Activated naive CD4-positive, alpha-beta T cell treated with anti-CD3 and anti-CD28 coated beads, Interleukin-2, amount 50 U/mL, for 24 hours (primary cell): ENCODE data around the gene PAX5.

Experiments
- H3K27ac Mint-ChIP-seq: one replicate; pipeline ENCODE4 v1.8.0; 2021; ENCODE audit warnings: mild to moderate bottlenecking, mixed read lengths
- H3K27me3 Mint-ChIP-seq: one replicate; pipeline ENCODE4 v1.8.0; 2021; ENCODE audit warnings: mixed read lengths
- H3K36me3 Mint-ChIP-seq: one replicate; pipeline ENCODE4 v1.8.0; 2021; ENCODE audit warnings: mixed read lengths
- H3K4me1 Mint-ChIP-seq: one replicate; pipeline ENCODE4 v1.8.0; 2021; ENCODE audit warnings: mixed read lengths
- H3K4me3 Mint-ChIP-seq: one replicate; pipeline ENCODE4 v1.8.0; 2021; ENCODE audit warnings: mild to moderate bottlenecking, mixed read lengths
- H3K9me3 Mint-ChIP-seq: one replicate; pipeline ENCODE4 v1.8.0; 2021; ENCODE audit warnings: mixed read lengths

Gene PAX5

DNA sequence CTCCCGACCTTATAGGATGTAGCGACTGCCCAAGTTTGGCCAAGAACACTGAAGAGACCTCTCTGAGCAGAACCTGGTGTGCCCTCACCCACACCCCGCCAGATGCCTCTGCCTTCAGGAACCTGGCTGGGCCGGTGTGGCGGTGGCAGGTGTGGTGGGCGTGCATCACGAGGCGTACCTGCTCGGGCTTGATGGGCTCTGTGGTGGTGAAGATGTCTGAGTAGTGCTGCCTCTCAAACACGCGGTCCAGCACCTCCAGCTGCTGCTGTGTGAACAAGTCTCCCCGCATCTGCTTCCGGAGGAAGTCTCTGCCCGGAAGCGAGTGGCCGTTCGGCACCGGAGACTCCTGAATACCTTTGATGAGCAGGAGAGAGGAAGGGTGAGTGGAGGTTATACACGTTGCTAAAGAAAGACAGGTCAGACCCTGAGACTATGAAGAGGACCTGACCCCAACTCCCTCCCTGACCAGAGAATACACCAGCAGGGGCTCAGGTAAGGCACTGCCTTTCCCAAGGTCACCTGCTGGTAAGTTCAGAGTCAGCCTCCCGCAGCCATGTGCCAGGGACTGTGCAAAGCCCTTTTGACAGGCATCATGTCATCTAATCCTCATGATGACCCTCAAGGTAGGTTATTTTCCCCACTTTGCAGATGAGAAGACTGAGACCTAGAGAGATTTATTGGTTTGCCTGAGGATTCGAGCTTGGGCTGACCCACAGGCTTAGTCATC, 67.5 kb downstream of the PAX5 start:
- no peaks in the 10 kb centered on the region for H3K9me3 Mint-ChIP-seq
- H3K4me3 Mint-ChIP-seq: no peak overlapping the region
- H3K4me1 Mint-ChIP-seq: no peaks in the 10 kb centered on the region
- H3K27ac Mint-ChIP-seq: no peak overlapping the region
- no peaks in the 10 kb centered on the region for H3K36me3 Mint-ChIP-seq
- H3K27me3 Mint-ChIP-seq: no peaks in the 10 kb centered on the region

DNA sequence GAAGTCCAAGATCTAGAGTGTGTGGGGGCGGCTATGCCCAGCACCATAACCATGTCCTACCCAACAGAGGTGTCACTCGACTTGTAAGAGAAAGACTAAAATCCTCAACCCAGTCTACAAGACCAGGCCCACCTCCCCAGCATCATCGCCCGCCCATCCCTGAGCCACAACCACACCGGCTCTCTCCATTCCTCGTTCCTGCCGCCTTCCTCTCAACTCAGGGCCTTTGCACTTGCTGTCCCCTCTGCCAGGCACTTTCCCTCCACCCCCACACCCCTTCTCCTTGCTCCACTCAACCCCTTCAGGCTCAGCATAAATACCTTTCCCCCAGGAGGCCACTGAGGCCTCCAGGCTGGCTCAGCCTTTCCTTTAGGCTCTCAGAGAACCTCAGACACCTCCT, 69.3 kb downstream of the PAX5 start:
- H3K4me3 Mint-ChIP-seq: no peak overlapping the region
- no peaks in the 10 kb centered on the region for H3K4me1 Mint-ChIP-seq
- no peaks in the 10 kb centered on the region for H3K9me3 Mint-ChIP-seq
- H3K27ac Mint-ChIP-seq: no peak overlapping the region
- no peaks in the 10 kb centered on the region for H3K36me3 Mint-ChIP-seq
- H3K27me3 Mint-ChIP-seq: peaks cover 5% of the 10 kb centered on the region

DNA sequence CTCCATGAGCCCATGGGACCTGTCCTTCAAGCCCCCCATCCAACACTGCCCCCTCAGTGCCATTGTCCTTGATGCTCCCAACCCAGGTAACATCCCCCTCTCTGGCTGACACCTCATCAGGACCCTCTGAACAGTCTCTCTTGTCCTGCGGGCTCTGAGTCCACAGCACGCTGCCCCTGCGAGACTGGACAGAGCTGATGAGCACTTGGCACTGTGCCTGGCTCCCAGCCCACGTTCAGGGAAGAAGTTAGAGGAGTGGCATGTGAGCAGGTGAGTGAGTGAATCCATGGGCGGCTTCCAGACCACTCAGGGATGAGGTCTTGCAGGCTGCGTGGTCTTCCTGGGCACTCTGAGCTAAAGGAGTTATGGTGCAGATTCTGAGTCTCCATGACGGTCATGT, 70.7 kb downstream of the PAX5 start:
- Mint-ChIP-seq H3K36me3 (no peaks in the 10 kb centered on the region), H3K9me3 (no peaks in the 10 kb centered on the region), H3K27me3 (peaks cover 8% of the 10 kb centered on the region), H3K4me3 (no peak overlapping the region), H3K27ac (no peak overlapping the region), H3K4me1 (no peaks in the 10 kb centered on the region)

DNA sequence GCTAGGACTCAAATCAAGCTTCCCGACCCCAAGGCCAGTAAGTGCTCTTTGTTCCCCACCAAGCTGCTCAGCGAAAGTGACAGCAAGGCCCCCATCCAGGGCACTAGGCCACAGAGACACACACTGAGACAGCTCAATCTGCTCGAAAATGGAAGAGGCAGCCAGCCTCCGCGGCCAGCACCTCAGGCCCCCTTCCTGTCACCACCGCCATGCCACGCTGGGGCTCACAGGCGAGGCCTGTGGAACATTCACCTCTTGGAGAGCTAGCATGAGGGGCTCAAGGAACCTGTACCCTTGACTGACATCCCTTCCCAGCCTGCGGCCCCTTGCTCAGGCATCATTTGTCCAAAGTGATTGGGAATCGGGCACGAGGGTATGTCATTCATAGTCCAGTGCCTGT, 71.4 kb downstream of the PAX5 start:
- Mint-ChIP-seq H3K4me1 (no peaks in the 10 kb centered on the region), H3K27me3 (peaks cover 9% of the 10 kb centered on the region), H3K9me3 (no peaks in the 10 kb centered on the region), H3K36me3 (no peaks in the 10 kb centered on the region), H3K4me3 (no peak overlapping the region), H3K27ac (no peak overlapping the region)

DNA sequence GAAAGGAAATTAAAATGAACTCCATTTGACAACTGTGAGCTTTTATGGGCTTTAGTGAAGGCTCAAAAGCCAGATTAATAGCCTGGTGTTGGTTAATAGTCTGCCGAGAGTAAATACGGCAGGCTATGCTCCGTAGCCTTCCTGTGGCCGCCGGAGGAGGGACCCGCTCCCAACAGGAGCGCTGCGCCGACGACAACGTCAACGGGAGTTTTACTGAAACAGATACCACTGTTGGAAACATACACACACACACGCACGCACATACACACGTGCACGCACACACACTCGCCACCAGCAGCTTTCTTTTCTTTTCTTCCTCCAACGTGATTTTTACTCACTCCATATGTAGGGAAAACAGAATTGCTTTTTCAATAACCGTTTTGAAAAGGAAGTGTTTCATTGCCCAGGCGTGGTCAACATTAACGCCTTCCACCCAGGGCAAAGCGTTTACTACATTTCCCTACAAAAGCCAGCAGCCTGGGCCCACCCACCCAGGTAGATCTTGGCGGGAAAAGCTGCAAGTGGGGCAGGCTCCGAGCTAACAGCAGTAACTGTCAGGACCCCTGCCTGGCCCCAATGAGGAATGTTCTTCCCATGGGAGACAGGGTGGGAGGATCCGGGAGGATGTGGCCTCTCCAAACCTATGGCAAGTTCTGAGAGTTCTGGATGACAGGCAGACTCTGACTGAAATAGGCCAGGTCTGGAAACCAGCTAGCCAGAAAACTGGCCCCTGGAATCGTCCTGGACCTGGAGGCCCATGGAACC, 72.3 kb downstream of the PAX5 start:
- H3K36me3 Mint-ChIP-seq: no peaks in the 10 kb centered on the region
- H3K27me3 Mint-ChIP-seq: peaks cover 14% of the 10 kb centered on the region
- H3K4me3 Mint-ChIP-seq: no peak overlapping the region

DNA sequence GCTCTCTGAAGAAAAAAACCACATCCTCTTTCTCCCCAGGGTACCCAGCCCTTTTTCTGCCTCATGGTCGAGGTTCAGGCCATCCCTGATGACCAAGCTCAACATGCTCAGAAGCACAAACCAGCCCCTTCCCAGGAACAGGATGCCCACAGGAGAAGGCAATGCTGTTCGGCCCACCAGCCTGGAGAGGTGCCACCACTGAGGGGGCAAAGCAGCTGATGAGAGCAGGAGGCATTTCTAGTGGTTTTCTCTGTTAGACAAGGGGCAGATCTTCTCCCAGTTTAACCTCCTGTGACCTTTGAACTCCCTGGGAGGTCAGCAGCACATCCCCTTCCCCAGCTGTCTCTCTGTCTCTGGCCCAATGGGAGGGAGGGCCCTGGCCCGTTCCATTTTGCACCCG, 73.0 kb downstream of the PAX5 start:
- Mint-ChIP-seq H3K27ac (no peak overlapping the region), H3K9me3 (no peaks in the 10 kb centered on the region), H3K27me3 (peaks cover 17% of the 10 kb centered on the region), H3K4me1 (no peaks in the 10 kb centered on the region), H3K4me3 (no peak overlapping the region), H3K36me3 (no peaks in the 10 kb centered on the region)

More for the DNA sequence above, 72.3 kb downstream of the PAX5 start:
- H3K9me3 Mint-ChIP-seq: no peaks in the 10 kb centered on the region
- no peak overlapping the region for H3K27ac Mint-ChIP-seq
- H3K4me1 Mint-ChIP-seq: no peaks in the 10 kb centered on the region

DNA sequence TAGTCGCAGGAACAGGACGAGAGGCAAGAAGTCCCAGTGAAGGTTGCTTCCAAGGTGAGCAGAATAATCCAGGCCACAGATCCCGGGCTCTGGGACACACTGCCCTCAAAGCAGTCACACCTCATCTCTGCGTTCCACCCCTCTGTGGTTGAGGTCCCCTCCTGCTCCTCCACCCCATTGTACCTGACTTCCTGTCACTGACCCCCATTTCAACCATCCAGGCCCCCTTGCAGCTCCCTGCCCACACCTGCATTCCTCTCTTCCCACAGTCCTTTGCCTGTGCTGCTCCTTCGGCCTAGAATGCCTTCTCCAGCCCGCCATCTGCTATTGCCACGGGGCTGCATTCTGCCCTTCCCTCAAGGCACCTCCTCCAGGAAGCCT, 73.5 kb downstream of the PAX5 start:
- H3K27ac Mint-ChIP-seq: no peak overlapping the region
- H3K36me3 Mint-ChIP-seq: no peaks in the 10 kb centered on the region
- H3K9me3 Mint-ChIP-seq: no peaks in the 10 kb centered on the region
- peaks cover 17% of the 10 kb centered on the region for H3K27me3 Mint-ChIP-seq
- no peaks in the 10 kb centered on the region for H3K4me1 Mint-ChIP-seq
- H3K4me3 Mint-ChIP-seq: no peak overlapping the region

DNA sequence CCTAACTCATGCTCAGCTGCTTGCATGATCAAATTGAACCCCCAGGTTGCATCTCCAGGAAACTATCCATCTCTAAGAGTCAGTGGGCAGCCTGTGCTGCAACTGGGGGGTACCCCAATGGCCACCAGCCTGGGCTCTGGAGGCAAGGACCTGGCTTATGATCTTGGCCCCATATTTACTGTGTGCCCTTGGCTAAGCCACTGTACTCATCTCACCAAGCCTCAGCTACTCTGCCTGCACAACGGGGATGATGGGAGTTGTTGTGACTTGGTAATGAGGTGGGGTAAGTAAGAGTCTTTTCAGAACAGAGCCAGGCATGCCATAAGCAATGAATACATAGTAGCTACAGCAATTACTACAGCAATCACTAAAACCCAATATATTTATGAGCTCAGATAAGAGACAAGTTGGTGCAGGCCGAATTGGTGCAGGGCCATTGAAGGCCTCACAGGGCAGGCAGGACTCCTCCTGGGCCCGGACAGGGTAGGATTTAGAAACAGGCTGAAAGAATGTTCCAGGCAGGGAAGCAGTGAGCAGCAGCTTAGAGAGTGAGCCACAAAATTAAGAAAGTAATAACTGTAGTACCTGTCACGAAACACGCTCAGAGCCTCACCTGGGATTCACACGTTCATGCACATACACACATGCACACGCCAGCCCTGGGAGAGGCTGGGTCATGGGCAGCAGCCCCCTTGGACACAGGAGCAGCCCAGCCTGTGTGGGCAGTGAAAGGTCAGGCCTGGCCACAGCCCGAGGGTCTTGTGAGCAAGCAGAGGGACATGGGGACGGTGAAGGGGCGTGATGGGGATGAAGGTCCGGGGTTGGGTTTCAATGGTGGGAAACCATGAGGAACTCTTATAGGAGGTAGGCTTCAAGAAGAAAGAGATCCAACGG, 74.1 kb downstream of the PAX5 start:
- peaks cover 19% of the 10 kb centered on the region for H3K27me3 Mint-ChIP-seq
- no peak overlapping the region for H3K4me3 Mint-ChIP-seq
- no peaks in the 10 kb centered on the region for H3K36me3 Mint-ChIP-seq
- peaks cover 2% of the 10 kb centered on the region for H3K9me3 Mint-ChIP-seq
- no peak overlapping the region for H3K27ac Mint-ChIP-seq
- H3K4me1 Mint-ChIP-seq: no peaks in the 10 kb centered on the region

DNA sequence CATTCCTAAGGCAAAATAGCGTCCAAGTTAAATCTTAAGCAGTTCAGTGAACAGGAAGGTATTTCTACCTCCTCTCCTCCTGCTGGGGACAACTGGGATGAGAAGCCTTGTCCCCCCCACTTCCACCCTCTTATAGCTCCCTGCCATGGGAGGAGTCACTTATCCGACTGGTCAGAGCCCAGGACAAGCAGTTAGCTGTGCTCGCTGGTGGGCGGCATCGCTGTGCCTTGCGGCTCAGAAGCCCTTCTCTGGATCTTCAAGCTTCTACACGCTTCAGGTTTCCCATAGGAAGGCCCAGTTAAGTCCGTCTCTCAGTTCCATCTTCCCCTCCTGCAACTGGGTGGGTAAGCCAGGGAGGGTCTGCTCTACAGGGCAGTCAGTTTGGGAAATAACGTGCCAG, 77.2 kb downstream of the PAX5 start:
- Mint-ChIP-seq H3K27ac (no peak overlapping the region), H3K36me3 (peaks cover 1% of the 10 kb centered on the region), H3K27me3 (peaks cover 28% of the 10 kb centered on the region), H3K4me3 (no peak overlapping the region), H3K9me3 (peaks cover 11% of the 10 kb centered on the region), H3K4me1 (no peaks in the 10 kb centered on the region)

DNA sequence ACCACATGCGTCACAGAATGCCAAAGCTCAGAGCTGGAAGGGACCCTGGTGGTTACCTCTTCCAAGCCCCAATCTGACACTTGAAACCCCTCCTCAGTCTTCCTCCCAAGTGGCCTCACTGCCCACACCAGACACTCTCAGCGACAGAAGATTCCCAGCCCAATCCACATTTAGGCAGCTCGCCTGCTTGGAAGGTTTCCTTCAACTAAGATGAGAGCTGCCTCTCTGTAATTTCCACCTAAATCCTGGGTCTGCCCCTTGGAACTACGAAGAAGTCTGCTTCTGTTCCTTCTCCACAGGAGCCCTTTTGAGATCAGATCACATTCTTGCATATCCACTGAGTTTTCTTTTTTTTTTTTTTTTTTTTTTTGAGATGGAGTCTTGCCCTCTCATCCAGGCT, 83.7 kb downstream of the PAX5 start:
- peaks cover 1% of the 10 kb centered on the region for H3K36me3 Mint-ChIP-seq
- no peak overlapping the region for H3K4me3 Mint-ChIP-seq
- H3K9me3 Mint-ChIP-seq: peaks cover 11% of the 10 kb centered on the region
- H3K4me1 Mint-ChIP-seq: no peaks in the 10 kb centered on the region
- H3K27ac Mint-ChIP-seq: no peak overlapping the region
- peaks cover 12% of the 10 kb centered on the region for H3K27me3 Mint-ChIP-seq

DNA sequence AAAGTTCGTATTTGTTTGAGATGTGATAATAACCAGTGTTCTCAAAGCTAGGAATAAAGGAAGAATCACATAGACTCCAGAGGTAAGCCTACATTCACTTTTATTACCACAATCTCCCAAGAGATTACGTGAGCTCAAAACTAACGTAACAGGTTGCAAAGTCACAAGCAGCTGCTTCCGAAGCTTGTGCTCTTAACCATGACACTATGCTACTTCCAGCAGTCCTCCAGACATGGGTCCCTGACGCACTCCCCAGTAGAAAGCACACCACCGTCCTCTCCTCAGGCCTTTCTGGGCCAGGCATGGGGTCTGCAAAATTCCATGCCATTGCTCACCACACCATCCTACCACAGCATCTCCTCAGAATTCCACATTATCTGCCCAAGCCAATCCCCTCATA, 84.6 kb downstream of the PAX5 start:
- Mint-ChIP-seq H3K4me1 (no peaks in the 10 kb centered on the region), H3K36me3 (peaks cover under 1% of the 10 kb centered on the region), H3K9me3 (peaks cover 5% of the 10 kb centered on the region), H3K27ac (no peak overlapping the region), H3K27me3 (peaks cover 7% of the 10 kb centered on the region), H3K4me3 (no peak overlapping the region)

DNA sequence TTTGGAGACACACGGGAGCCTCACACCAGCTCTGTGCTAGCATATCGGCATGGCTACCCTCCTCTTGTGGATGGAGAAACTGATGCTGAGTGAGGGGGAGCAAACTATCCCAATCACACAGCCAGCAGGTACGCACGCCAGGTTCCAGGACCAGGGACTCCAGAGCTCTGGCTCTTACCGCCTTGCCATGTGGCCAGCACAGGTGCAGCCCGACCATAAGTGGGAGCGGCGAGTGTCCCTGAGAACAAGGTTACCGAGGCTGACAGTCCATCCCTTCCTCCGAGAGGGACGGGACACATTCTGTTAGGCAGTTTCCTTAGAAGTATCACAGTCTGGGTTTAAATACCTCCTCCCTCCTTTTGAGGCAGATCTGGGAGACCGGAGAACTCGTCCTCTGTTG, 86.0 kb downstream of the PAX5 start:
- H3K4me3 Mint-ChIP-seq: no peak overlapping the region
- no peaks in the 10 kb centered on the region for H3K36me3 Mint-ChIP-seq
- no peaks in the 10 kb centered on the region for H3K4me1 Mint-ChIP-seq
- H3K9me3 Mint-ChIP-seq: no peaks in the 10 kb centered on the region
- H3K27ac Mint-ChIP-seq: no peak overlapping the region
- peaks cover 2% of the 10 kb centered on the region for H3K27me3 Mint-ChIP-seq

DNA sequence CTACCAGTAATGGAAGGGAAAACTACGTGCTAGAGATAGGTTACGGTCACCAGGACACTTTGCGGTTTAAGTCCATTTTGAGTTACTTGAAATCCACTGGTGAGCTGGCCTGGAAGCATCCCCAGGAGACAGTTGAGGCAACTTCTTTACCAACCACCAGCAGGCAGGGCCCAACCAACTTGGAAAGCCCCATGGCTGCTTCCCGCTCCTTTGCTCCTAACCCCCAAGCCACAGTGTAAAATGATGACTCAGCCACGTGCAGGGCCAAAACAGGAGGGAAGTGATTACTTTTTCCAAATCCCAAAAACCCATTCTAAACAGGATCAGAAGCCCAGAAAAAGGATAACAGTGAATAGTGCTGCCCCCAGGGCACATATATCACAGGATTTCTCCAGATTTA, 87.4 kb downstream of the PAX5 start:
- H3K4me1 Mint-ChIP-seq: no peaks in the 10 kb centered on the region
- H3K36me3 Mint-ChIP-seq: no peaks in the 10 kb centered on the region
- no peak overlapping the region for H3K27ac Mint-ChIP-seq
- no peak overlapping the region for H3K4me3 Mint-ChIP-seq
- no peaks in the 10 kb centered on the region for H3K27me3 Mint-ChIP-seq
- H3K9me3 Mint-ChIP-seq: no peaks in the 10 kb centered on the region

DNA sequence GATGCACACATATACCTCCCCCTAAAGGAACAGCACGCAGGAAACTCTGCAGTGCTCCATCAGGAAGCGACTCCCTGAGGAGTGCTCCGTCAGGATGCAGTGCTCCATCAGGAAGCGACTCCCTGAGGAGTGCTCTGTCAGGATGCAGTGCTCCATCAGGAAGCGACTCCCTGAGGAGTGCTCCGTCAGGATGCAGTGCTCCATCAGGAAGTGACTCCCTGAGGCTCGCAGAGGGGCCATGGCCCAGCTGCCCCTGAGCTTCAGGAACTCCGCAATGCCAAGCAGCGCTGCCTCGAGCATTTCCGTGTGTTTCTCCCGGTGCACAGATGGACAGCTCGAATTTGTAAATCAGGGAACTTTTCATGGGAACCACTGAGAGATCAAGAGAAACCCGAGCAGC, 88.1 kb downstream of the PAX5 start:
- Mint-ChIP-seq H3K9me3 (no peaks in the 10 kb centered on the region), H3K27ac (no peak overlapping the region), H3K4me3 (no peak overlapping the region), H3K36me3 (no peaks in the 10 kb centered on the region), H3K4me1 (no peaks in the 10 kb centered on the region), H3K27me3 (no peaks in the 10 kb centered on the region)

DNA sequence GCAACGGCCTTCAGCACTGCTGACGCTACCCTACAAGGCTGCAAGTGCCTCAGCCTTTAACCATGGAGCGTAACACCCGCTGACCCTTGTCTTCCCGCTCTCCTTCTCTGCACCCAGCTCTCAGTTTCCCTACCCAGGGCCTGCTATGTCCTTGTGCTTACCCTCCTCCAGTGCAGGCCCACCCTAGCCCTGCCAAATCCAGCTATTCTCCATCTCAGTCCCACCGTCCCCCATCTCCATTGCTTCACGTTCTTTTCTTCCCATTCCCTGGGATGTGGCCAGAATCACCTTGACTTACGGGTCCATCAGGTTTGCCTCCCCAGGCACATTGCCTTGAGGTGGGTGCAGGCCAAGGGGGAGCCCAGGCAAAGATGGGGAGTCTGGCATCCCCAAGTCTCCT, 91.2 kb downstream of the PAX5 start:
- Mint-ChIP-seq H3K4me1 (no peaks in the 10 kb centered on the region), H3K9me3 (no peaks in the 10 kb centered on the region), H3K4me3 (no peak overlapping the region), H3K36me3 (no peaks in the 10 kb centered on the region), H3K27ac (no peak overlapping the region), H3K27me3 (no peaks in the 10 kb centered on the region)

DNA sequence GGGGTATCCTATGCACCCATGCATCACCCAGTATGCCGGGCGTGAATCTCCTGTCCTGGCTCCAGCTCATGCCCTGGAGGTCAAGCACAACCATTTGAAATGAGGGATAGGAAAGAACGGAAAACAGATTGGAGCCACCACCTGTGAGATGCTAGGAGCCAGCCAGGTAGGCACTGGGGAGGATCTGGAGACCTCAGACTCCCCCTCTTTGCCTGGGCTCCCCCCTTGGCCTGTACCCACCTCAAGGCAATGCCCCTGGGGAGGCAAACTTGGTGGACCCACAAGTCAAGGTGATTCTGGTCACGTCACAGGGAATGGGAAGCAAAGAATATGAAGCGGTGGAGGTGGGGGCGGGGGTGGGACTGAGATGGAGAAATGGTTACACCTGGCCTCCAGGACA, 92.6 kb downstream of the PAX5 start:
- no peaks in the 10 kb centered on the region for H3K4me1 Mint-ChIP-seq
- H3K4me3 Mint-ChIP-seq: no peak overlapping the region
- H3K36me3 Mint-ChIP-seq: no peaks in the 10 kb centered on the region
- H3K27me3 Mint-ChIP-seq: no peaks in the 10 kb centered on the region
- H3K9me3 Mint-ChIP-seq: no peaks in the 10 kb centered on the region
- H3K27ac Mint-ChIP-seq: no peak overlapping the region
